HG02884 (cell line): ENCODE results near the gene ENTPD7.
A peak's percentile ranks its signal among the peaks of the same experiment; 100 is the strongest.
"Not testable (repeated sequence)": the region's sequence is repeated elsewhere in the genome, so short reads cannot be mapped to it uniquely, and the experiment has no call there.

Source experiments
- ATAC-seq: cut with Tn5 transposase; IDR thresholded peaks from one replicate; pipeline ENCODE4 v1.9.1; 2021; ENCODE audit warnings: mild to moderate bottlenecking, moderate library complexity; ENCODE audit not compliant: unreplicated experiment

Gene ENTPD7

GRCh38 chr10:99682752-99683151, 23.4 kb downstream of the ENTPD7 start:
- ATAC-seq: no peak

GRCh38 chr10:99685597-99685967, 26.3 kb downstream of the ENTPD7 start:
- no peak for ATAC-seq

- ATAC-seq: no peak
Observed at GRCh38 chr10:99689461-99689860, 30.2 kb downstream of the ENTPD7 start.

GRCh38 chr10:99693933-99694583, 34.7 kb downstream of the ENTPD7 start:
- ATAC-seq: no peak

GRCh38 chr10:99695761-99696160, 36.5 kb downstream of the ENTPD7 start:
- ATAC-seq: no peak

GRCh38 chr10:99698504-99699080, 39.3 kb downstream of the ENTPD7 start:
- ATAC-seq: no peak

- ATAC-seq: no peak
Observed at GRCh38 chr10:99700649-99701048, 41.3 kb downstream of the ENTPD7 start.

GRCh38 chr10:99708428-99709012, 49.2 kb downstream of the ENTPD7 start:
- no peak for ATAC-seq

GRCh38 chr10:99709480-99710229, 50.3 kb downstream of the ENTPD7 start:
- ATAC-seq: peak; percentile 86

- ATAC-seq: no peak
Observed at GRCh38 chr10:99711129-99711719, 51.9 kb downstream of the ENTPD7 start.

- no peak for ATAC-seq
Observed at GRCh38 chr10:99714446-99714845, 55.1 kb downstream of the ENTPD7 start.

GRCh38 chr10:99720387-99720786, 61.1 kb downstream of the ENTPD7 start:
- ATAC-seq: no peak

GRCh38 chr10:99730026-99730425, 70.7 kb downstream of the ENTPD7 start:
- no peak for ATAC-seq

GRCh38 chr10:99731306-99732032, 72.2 kb downstream of the ENTPD7 start:
- ATAC-seq: no peak

GRCh38 chr10:99732033-99732842, 72.9 kb downstream of the ENTPD7 start, which contains the start of the genes COX15 and CUTC:
Gene COX15, minus strand, starts transcription at chr10:99732127. Its CDS starts 78 bp downstream, at chr10:99732049.
Gene CUTC, plus strand, starts transcription at chr10:99732234. Its CDS starts 115 bp downstream, at chr10:99732349.
- peak; percentile 80 for ATAC-seq

GRCh38 chr10:99733366-99733765, 74.1 kb downstream of the ENTPD7 start:
- ATAC-seq: no peak

- not testable (repeated sequence) for ATAC-seq
Observed at GRCh38 chr10:99734111-99734510, 74.8 kb downstream of the ENTPD7 start.

- ATAC-seq: no peak
Observed at GRCh38 chr10:99740260-99740659, 81.0 kb downstream of the ENTPD7 start.

- ATAC-seq: no peak
Observed at GRCh38 chr10:99740933-99741559, 81.7 kb downstream of the ENTPD7 start.
